NCI-H526 (cell line): ENCODE results near the gene ERI3.

Experiments
- DNase-seq, 2 experiments: peaks; one replicate each; lab custom pipeline; 2025; lab: John Stamatoyannopoulos, UW

Gene ERI3

GRCh38 chr1:44351289-44351688 is 3.8 kb downstream of the ERI3 start:
- DNase-seq, result no peak

GRCh38 chr1:44348061-44348485 is 7.0 kb downstream of the ERI3 start:
- DNase-seq, result no peak

GRCh38 chr1:44347280-44347679 is 7.8 kb downstream of the ERI3 start:
- no peak for DNase-seq

GRCh38 chr1:44346878-44347277 is 8.2 kb downstream of the ERI3 start:
- DNase-seq, result no peak

- no peak for DNase-seq
These were observed 8.9 kb downstream of the ERI3 start for GRCh38 chr1:44346184-44346583.

GRCh38 chr1:44345187-44345775 is 9.8 kb downstream of the ERI3 start:
- no peak for DNase-seq

- no peak for DNase-seq
These were observed 15.3 kb downstream of the ERI3 start for GRCh38 chr1:44339731-44340130.

GRCh38 chr1:44338136-44338535 is 16.9 kb downstream of the ERI3 start:
- no peak for DNase-seq

GRCh38 chr1:44336668-44337067 is 18.4 kb downstream of the ERI3 start:
- DNase-seq, result no peak

- no peak for DNase-seq
These were observed 20.1 kb downstream of the ERI3 start for GRCh38 chr1:44334968-44335367.

- DNase-seq, result no peak
These were observed 21.7 kb downstream of the ERI3 start for GRCh38 chr1:44333376-44333775.

- no peak for DNase-seq
These were observed 22.6 kb downstream of the ERI3 start for GRCh38 chr1:44332505-44332904.

- DNase-seq, result no peak
These were observed 24.1 kb downstream of the ERI3 start for GRCh38 chr1:44330935-44331334.

- no peak for DNase-seq
These were observed 26.2 kb downstream of the ERI3 start for GRCh38 chr1:44328671-44329416.

- DNase-seq, result peak; percentile 76 to 91
These were observed 27.2 kb downstream of the ERI3 start for GRCh38 chr1:44327679-44328491.

GRCh38 chr1:44326821-44327465 is 28.1 kb downstream of the ERI3 start:
- no peak for DNase-seq

- DNase-seq, result no peak
These were observed 28.9 kb downstream of the ERI3 start for GRCh38 chr1:44326024-44326701.

- no peak for DNase-seq
These were observed 31.1 kb downstream of the ERI3 start for GRCh38 chr1:44323947-44324346.

- DNase-seq, result no peak
These were observed 32.7 kb downstream of the ERI3 start for GRCh38 chr1:44322367-44322766.

- no peak for DNase-seq
These were observed 33.6 kb downstream of the ERI3 start for GRCh38 chr1:44321466-44321865.
